Mesendoderm (in vitro differentiated cells): Measurements from ENCODE around the gene SHLD2.
"Not testable (repeated sequence)": the region's sequence is repeated elsewhere in the genome, so short reads cannot be mapped to it uniquely, and the experiment has no call there.

Experiments
- DNase-seq: peaks from one replicate; pipeline ENCODE4 v3.0.0; 2013
- H2AK5ac ChIP-seq: 2 replicates; pipeline ENCODE4 v1.6.1; 2013; ENCODE audit warnings: low read length, inconsistent platforms
- H2BK120ac ChIP-seq: 2 replicates; pipeline ENCODE4 v1.6.1; 2013; ENCODE audit warnings: low read depth, mild to moderate bottlenecking, low read length, moderate library complexity, mixed read lengths
- H2BK15ac ChIP-seq: replicated peaks from 2 replicates; pipeline ENCODE4 v1.6.1; 2013; ENCODE audit warnings: low read depth, mild to moderate bottlenecking, moderate library complexity
- H2BK5ac ChIP-seq: 2 replicates; pipeline ENCODE4 v1.6.1; 2013; ENCODE audit warnings: low read length, inconsistent platforms
- H3K18ac ChIP-seq: 2 replicates; pipeline ENCODE4 v1.6.1; 2013; ENCODE audit warnings: mild to moderate bottlenecking, low read length, mixed read lengths
- H3K23ac ChIP-seq: one replicate; pipeline ENCODE4 v1.6.1; 2013; ENCODE audit warnings: low read length
- H3K27ac ChIP-seq: 2 replicates; pipeline ENCODE4 v1.5.1; 2013; ENCODE audit warnings: low read depth, mild to moderate bottlenecking, inconsistent platforms, low read length, moderate library complexity
- H3K27me3 ChIP-seq: 2 replicates; pipeline ENCODE4 v1.6.1; 2013; ENCODE audit warnings: low read length, control low read depth, mild to moderate bottlenecking, inconsistent platforms; ENCODE audit not compliant: insufficient read depth, poor library complexity
- H3K36me3 ChIP-seq: 2 replicates; pipeline ENCODE4 v1.6.1; 2013; ENCODE audit warnings: low read length, inconsistent platforms; ENCODE audit not compliant: control insufficient read depth, insufficient read depth
- H3K4ac ChIP-seq: one replicate; pipeline ENCODE4 v1.6.1; 2013; ENCODE audit warnings: low read depth, mild to moderate bottlenecking, low read length, moderate library complexity
- H3K4me1 ChIP-seq: 2 replicates; pipeline ENCODE4 v1.6.1; 2013; ENCODE audit warnings: low read depth, low read length, inconsistent platforms; ENCODE audit not compliant: control insufficient read depth
- H3K4me2 ChIP-seq: 2 replicates; pipeline ENCODE4 v1.6.1; 2013; ENCODE audit warnings: low read length
- H3K4me3 ChIP-seq: 2 replicates; pipeline ENCODE4 v1.5.1; 2013; ENCODE audit warnings: mild to moderate bottlenecking, low read length
- H3K56ac ChIP-seq: one replicate; pipeline ENCODE4 v1.6.1; 2013; ENCODE audit warnings: low read length
- H3K79me1 ChIP-seq: 2 replicates; pipeline ENCODE4 v1.6.1; 2013; ENCODE audit warnings: low read length, inconsistent platforms
- H3K79me2 ChIP-seq: 2 replicates; pipeline ENCODE4 v1.6.1; 2013; ENCODE audit warnings: mild to moderate bottlenecking, low read length; ENCODE audit not compliant: control insufficient read depth, insufficient read depth
- H3K9ac ChIP-seq: 2 replicates; pipeline ENCODE4 v1.6.1; 2013; ENCODE audit warnings: low read length, inconsistent platforms
- H4K5ac ChIP-seq: one replicate; pipeline ENCODE4 v1.6.1; 2013; ENCODE audit warnings: low read length
- H4K8ac ChIP-seq: one replicate; pipeline ENCODE4 v1.6.1; 2013; ENCODE audit warnings: low read depth, mild to moderate bottlenecking, control low read depth, low read length, moderate library complexity
- WGBS: extraction: QIAGEN DNeasy Blood & Tissue Kit; methylation state at CpG from one replicate; pipeline ENCODE4 v1.1.7; 2013; ENCODE audit warnings: low lambda C conversion rate, missing lambda C conversion rate; ENCODE audit not compliant: insufficient coverage; ENCODE audit errors: extremely low coverage; 5-methylcytosine and 5-hydroxymethylcytosine counted together

The SHLD2 gene

GRCh38 chr10:87080621-87081020 is 14.4 kb upstream of the SHLD2 start:
- WGBS = no CpG with 5 or more reads among the region's 31 CpGs
- H3K56ac ChIP-seq, H3K4ac ChIP-seq, H3K36me3 ChIP-seq, H3K18ac ChIP-seq, H3K4me2 ChIP-seq, H3K79me1 ChIP-seq, H2BK15ac ChIP-seq, H2AK5ac ChIP-seq, H4K5ac ChIP-seq, H3K4me3 ChIP-seq, H4K8ac ChIP-seq, H3K79me2 ChIP-seq, H3K23ac ChIP-seq, H3K27ac ChIP-seq, H3K4me1 ChIP-seq, DNase-seq, H3K9ac ChIP-seq, H3K27me3 ChIP-seq, H2BK120ac ChIP-seq, H2BK5ac ChIP-seq: not testable (repeated sequence)

- not testable (repeated sequence) for H4K5ac ChIP-seq, H3K27ac ChIP-seq, H3K36me3 ChIP-seq, H3K4me1 ChIP-seq, H2AK5ac ChIP-seq, H4K8ac ChIP-seq, H3K4ac ChIP-seq, H3K4me2 ChIP-seq, H2BK15ac ChIP-seq, H2BK120ac ChIP-seq, H2BK5ac ChIP-seq, H3K79me2 ChIP-seq, H3K9ac ChIP-seq, H3K23ac ChIP-seq, DNase-seq, H3K18ac ChIP-seq, H3K56ac ChIP-seq, H3K79me1 ChIP-seq, H3K27me3 ChIP-seq, H3K4me3 ChIP-seq
- no CpG with 5 or more reads among the region's 3 CpGs for WGBS
Observed at GRCh38 chr10:87081574-87081973, 13.4 kb upstream of the SHLD2 start.

GRCh38 chr10:87082219-87082618 is 12.8 kb upstream of the SHLD2 start:
- not testable (repeated sequence) for DNase-seq, H3K36me3 ChIP-seq, H3K9ac ChIP-seq, H3K27ac ChIP-seq, H3K4ac ChIP-seq, H2BK15ac ChIP-seq, H4K5ac ChIP-seq, H2BK120ac ChIP-seq, H3K4me3 ChIP-seq, H2BK5ac ChIP-seq, H3K79me2 ChIP-seq, H3K27me3 ChIP-seq, H3K23ac ChIP-seq, H3K18ac ChIP-seq, H3K79me1 ChIP-seq, H3K4me1 ChIP-seq, H4K8ac ChIP-seq, H3K56ac ChIP-seq, H3K4me2 ChIP-seq, H2AK5ac ChIP-seq
- no CpG with 5 or more reads among the region's 1 CpG for WGBS

- H3K79me2 ChIP-seq = peaks cover 12% of the 10 kb centered on the region
- not testable (repeated sequence) for H3K23ac ChIP-seq, H3K4me2 ChIP-seq, DNase-seq, H3K4me1 ChIP-seq, H4K5ac ChIP-seq, H3K56ac ChIP-seq, H3K4ac ChIP-seq, H3K79me1 ChIP-seq, H2BK15ac ChIP-seq, H2AK5ac ChIP-seq, H2BK5ac ChIP-seq, H3K27ac ChIP-seq, H3K4me3 ChIP-seq, H4K8ac ChIP-seq, H3K18ac ChIP-seq, H3K27me3 ChIP-seq, H3K36me3 ChIP-seq, H2BK120ac ChIP-seq, H3K9ac ChIP-seq
- no CpG with 5 or more reads among the region's 5 CpGs for WGBS
Observed at GRCh38 chr10:87083576-87084290, 11.3 kb upstream of the SHLD2 start.

- not testable (repeated sequence) for H3K4ac ChIP-seq, H3K56ac ChIP-seq, H2BK5ac ChIP-seq, H3K27ac ChIP-seq, DNase-seq, H3K9ac ChIP-seq, H3K4me1 ChIP-seq, H2BK15ac ChIP-seq, H4K5ac ChIP-seq, H2AK5ac ChIP-seq, H3K79me1 ChIP-seq, H3K4me3 ChIP-seq, H3K4me2 ChIP-seq, H4K8ac ChIP-seq, H3K23ac ChIP-seq, H3K18ac ChIP-seq, H2BK120ac ChIP-seq, H3K27me3 ChIP-seq, H3K36me3 ChIP-seq
- H3K79me2 ChIP-seq = peaks cover 15% of the 10 kb centered on the region
Observed at GRCh38 chr10:87084291-87084782, 10.7 kb upstream of the SHLD2 start.

- Histone ChIP-seq H2BK120ac (no peak overlapping the region), H3K56ac (no peak overlapping the region), H3K4me1 (no peaks in the 10 kb centered on the region), H3K79me1 (peaks cover 8% of the 10 kb centered on the region), H3K4me3 (no peak overlapping the region), H3K23ac (no peak overlapping the region), H2AK5ac (no peak overlapping the region), H3K18ac (no peak overlapping the region), H3K4me2 (no peak overlapping the region), H3K9ac (no peak overlapping the region), H2BK15ac (no peak overlapping the region), H2BK5ac (no peak overlapping the region), H3K79me2 (peaks cover 18% of the 10 kb centered on the region), H3K4ac (no peak overlapping the region), H4K5ac (no peak overlapping the region), H3K36me3 (peaks cover 1% of the 10 kb centered on the region), H3K27me3 (no peaks in the 10 kb centered on the region), H4K8ac (no peak overlapping the region), H3K27ac (no peak overlapping the region)
- WGBS = no CpG with 5 or more reads among the region's 1 CpG
- no peak for DNase-seq
Observed at GRCh38 chr10:87085537-87085936, 9.5 kb upstream of the SHLD2 start.
